Testis (tissue), 3 donors: ENCODE data around the gene HIRIP3. TPM values are rescaled to one million over a fixed set of nuclear protein-coding genes. Genes with fewer than 3 reads are reported as not detected.

Source experiments
- DNase-seq: peaks from one replicate; pipeline ENCODE4 v3.0.0-alpha.2; 2019
- H3K27ac ChIP-seq, 2 donors: fragments of 200-600 bp; sonication (generic); one replicate each; pipeline ENCODE4 v1.5.1; 2019
- H3K27me3 ChIP-seq: fragments of 200-600 bp; sonication (generic); one replicate; pipeline ENCODE4 v1.5.1; 2019
- H3K36me3 ChIP-seq: fragments of 200-600 bp; sonication (generic); one replicate; pipeline ENCODE4 v1.5.1; 2017; ENCODE audit warnings: low read depth; ENCODE audit errors: missing control alignments
- H3K4me1 ChIP-seq: fragments of 200-600 bp; sonication (generic); one replicate; pipeline ENCODE4 v1.5.1; 2019
- H3K4me3 ChIP-seq, 2 donors: fragments of 200-600 bp; sonication (generic); one replicate each; pipeline ENCODE4 v1.5.1; 2017 to 2019
- H3K9me3 ChIP-seq: fragments of 200-600 bp; sonication (generic); one replicate; pipeline ENCODE4 v1.5.1; 2017
- POLR2A ChIP-seq: fragments of 450-650 bp; IDR thresholded peaks from one replicate; pipeline ENCODE4 v1.6.1; 2017; ENCODE audit warnings: antibody characterized with exemption, mild to moderate bottlenecking, moderate library complexity
- WGBS, 2 donors: methylation state at CpG; one replicate each; pipeline ENCODE4 v1.1.5; 2018; 5-methylcytosine and 5-hydroxymethylcytosine counted together
- intact Hi-C: fragments of 100-400 bp; cut with DNase I; formaldehyde crosslinking; loops from one replicate; pipeline ENCODE4 v1.15.1; 2023; ENCODE audit warnings: low total_unique reads
- polyA plus RNA-seq: library from polyadenylated mRNA; stranded (reverse); fragments of 350-450 nt; fragmentation: Illumina TruSeq; extraction: RNeasy Lipid Tissue Mini Kit (QIAGEN cat#74804); gene quantifications from one replicate; pipeline ENCODE4 v1.2.3, GENCODE V29; 2014; ENCODE audit warnings: low read depth, low replicate concordance; ENCODE audit not compliant: insufficient read depth
- total RNA-seq, 2 donors: library from RNA; depleted of rRNA; stranded (reverse); fragments of >200 nt; gene quantifications; one replicate each; pipeline ENCODE4 v1.2.3, GENCODE V29; 2016
- TF ChIP-seq, protein P1 (sequence below), 3 experiments: fragments of 450-650 bp in 2 of 3; fragments of 200-600 bp in 1 of 3; sonication (generic) in 1 of 3; IDR thresholded peaks; one replicate each; pipeline ENCODE4 v1.5.1; 2016 to 2019; ENCODE audit warnings: antibody characterized with exemption in 3 of 3, mild to moderate bottlenecking in 2 of 3, moderate library complexity in 1 of 3

Gene HIRIP3
- total and polyA plus RNA-seq, 3 donors from 2014 or later: 32.1 to 57.3 (median 40.2) TPM

DNA sequence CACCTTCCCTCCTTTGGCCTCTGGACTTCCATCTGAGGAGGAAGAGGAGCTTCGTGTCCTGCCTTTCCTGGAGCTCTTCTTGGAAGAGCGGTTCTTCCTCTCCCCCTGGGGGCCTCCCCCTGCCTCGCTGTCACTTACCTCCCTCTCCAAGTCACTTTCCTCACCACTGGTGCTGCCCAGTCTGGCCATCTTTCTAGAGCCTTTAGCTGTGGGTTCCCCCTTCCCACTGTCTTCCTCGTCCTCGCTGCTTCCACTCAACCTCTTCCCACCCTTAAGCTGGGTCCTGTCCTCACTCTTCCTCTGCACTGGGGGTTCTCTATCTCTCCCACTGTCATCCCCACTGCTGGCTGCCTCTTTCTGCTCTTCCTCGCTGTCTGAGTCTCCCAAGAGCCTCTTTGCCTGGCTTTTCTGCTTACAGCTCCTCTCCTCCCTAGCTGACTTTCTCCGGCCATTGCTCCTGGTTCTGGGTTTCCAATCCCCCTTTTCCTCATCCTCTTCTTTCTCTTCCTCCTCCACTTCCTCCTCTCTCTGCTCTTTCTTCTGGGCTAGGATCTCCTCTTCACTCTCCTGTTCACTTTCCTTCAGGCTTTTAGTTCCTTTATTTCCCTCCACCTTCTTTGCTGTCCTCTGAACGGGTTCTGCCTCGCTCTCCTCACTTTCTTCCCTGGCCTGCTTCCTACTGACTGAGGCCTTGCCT is 1.4 kb downstream of the HIRIP3 start:
- DNase-seq: no peak
- H3K9me3 ChIP-seq: no peaks in the 10 kb centered on the region
- H3K4me3 ChIP-seq: no peak overlapping the region
- H3K36me3 ChIP-seq: no peaks in the 10 kb centered on the region
- H3K27me3 ChIP-seq: no peaks in the 10 kb centered on the region
- TF ChIP-seq, protein P1, sequence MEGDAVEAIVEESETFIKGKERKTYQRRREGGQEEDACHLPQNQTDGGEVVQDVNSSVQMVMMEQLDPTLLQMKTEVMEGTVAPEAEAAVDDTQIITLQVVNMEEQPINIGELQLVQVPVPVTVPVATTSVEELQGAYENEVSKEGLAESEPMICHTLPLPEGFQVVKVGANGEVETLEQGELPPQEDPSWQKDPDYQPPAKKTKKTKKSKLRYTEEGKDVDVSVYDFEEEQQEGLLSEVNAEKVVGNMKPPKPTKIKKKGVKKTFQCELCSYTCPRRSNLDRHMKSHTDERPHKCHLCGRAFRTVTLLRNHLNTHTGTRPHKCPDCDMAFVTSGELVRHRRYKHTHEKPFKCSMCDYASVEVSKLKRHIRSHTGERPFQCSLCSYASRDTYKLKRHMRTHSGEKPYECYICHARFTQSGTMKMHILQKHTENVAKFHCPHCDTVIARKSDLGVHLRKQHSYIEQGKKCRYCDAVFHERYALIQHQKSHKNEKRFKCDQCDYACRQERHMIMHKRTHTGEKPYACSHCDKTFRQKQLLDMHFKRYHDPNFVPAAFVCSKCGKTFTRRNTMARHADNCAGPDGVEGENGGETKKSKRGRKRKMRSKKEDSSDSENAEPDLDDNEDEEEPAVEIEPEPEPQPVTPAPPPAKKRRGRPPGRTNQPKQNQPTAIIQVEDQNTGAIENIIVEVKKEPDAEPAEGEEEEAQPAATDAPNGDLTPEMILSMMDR (IDR thresholded peaks at IDR 0.05): no peak
- no peak for TF ChIP-seq POLR2A
- intact Hi-C loops: no loop called here
- peaks cover 17% of the 10 kb centered on the region for H3K4me1 ChIP-seq
- peak overlapping the region in 1 of 2 donors; percentile 90 for H3K27ac ChIP-seq
- 84 to 89% methylated on average over 9 of the region's 9 CpGs for WGBS, 2 donors

DNA sequence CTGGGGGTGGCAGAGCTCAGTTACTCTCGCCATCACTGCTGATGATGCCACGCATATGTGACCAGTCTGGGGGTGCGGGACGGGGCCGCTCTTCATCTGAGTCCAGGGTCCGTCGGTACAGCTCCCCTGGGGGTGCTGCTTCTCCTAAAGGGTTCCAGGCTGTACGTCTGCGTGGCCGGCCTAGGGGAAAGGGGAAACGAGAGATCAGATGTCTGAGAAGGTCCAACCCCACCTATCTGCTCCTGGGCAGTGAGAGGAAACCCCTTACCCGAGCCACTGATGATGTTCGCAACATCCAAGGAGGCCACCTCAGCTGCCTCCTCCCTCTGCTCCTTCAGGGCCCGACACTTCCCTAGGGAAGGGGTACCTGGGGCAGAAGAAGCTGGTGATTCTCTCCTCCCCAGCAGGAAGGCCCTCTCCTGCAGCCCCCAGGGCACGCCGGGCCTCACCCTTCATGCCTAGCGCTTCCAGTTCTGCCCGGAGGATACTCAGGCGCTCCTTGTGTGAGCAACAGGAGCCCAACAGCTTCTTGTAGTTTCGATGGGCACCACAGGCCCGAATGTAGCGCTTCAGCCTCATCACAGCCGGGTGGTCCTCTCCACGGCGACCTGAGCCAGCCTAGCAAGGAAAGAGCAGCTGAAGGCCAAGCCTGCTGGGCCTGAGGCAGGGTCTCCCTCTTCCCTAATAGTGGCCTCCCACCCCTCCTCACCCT is 2.1 kb downstream of the HIRIP3 start:
- intact Hi-C loops: no loop called here
- 85 to 88% methylated on average over 18 to 25 of the region's 25 CpGs for WGBS, 2 donors
- no peaks in the 10 kb centered on the region for H3K36me3 ChIP-seq
- no peaks in the 10 kb centered on the region for H3K27me3 ChIP-seq
- TF ChIP-seq, protein P1 (IDR thresholded peaks at IDR 0.05): no peak
- no peak for TF ChIP-seq POLR2A
- DNase-seq: no peak
- H3K9me3 ChIP-seq: no peaks in the 10 kb centered on the region
- H3K4me1 ChIP-seq: peaks cover 17% of the 10 kb centered on the region
- H3K27ac ChIP-seq: no peak overlapping the region
- no peak overlapping the region for H3K4me3 ChIP-seq

DNA sequence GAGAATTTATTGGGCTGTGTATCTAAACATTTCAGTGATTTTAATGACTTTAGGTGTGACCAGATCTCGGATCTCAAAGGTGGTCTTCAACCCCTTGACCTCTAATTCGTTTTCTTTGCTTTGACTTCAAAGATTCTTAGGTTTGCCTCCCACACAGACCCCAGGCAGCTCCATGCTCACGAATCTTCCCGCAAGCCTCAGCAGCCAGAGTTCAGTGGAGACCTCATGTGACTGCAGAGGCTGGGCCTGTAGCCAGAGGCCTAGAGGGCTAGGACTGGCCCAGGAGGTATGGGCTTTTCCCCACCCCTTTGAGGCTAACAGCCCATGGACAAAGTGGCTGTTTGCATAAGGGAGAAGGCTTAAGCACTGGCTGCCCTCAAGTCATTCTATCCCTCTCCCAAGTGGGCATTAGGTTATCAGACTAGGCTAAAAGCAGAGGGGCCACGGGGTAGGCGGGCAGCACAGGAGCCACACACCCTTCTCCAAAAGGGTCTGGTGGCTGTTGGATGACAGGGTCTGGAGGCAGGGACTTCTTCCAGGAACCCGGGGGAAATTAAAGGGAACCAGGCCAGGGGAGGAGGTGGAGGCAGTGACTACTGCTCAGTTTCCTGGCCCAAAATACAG is 3.0 kb downstream of the HIRIP3 start:
- TF ChIP-seq, protein P1 (IDR thresholded peaks at IDR 0.05): no peak
- TF ChIP-seq POLR2A: no peak
- Histone ChIP-seq H3K27me3 (no peaks in the 10 kb centered on the region), H3K27ac (peak overlapping the region in 1 of 2 donors; percentile 47), H3K4me3 (no peak overlapping the region), H3K36me3 (no peaks in the 10 kb centered on the region), H3K4me1 (peaks cover 17% of the 10 kb centered on the region), H3K9me3 (no peaks in the 10 kb centered on the region)
- WGBS, 2 donors: 47 to 51% methylated on average over 7 of the region's 7 CpGs
- intact Hi-C loops: no loop called here
- peak; percentile 56 for DNase-seq

DNA sequence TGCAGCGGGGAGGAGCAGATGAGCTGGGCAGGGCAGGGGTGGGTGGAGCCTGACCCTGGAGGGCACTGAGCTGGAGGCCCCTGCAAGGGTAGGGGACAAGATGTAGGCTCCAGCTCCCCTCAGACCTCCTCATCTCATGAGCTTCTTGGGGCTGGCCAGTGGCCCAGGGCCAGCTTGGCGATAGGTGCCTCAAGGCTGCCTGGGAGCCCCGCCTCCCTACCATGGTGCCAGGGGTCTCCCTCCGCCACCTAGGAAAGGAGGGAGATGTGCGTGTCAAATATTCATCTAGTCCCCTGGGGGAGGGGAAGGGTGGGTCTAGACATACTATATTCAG is 3.9 kb downstream of the HIRIP3 start:
- Histone ChIP-seq H3K27ac (peak overlapping the region in 1 of 2 donors; percentile 47), H3K36me3 (no peaks in the 10 kb centered on the region), H3K4me1 (peaks cover 13% of the 10 kb centered on the region), H3K27me3 (no peaks in the 10 kb centered on the region), H3K9me3 (no peaks in the 10 kb centered on the region), H3K4me3 (no peak overlapping the region)
- DNase-seq: no peak
- 72 to 80% methylated on average over 1 to 5 of the region's 5 CpGs for WGBS, 2 donors
- intact Hi-C loops: no loop called here
- TF ChIP-seq, protein P1 (IDR thresholded peaks at IDR 0.05): no peak
- TF ChIP-seq POLR2A: no peak
